ENCODE results near the gene INPP5D. TPM values are rescaled to one million over a fixed set of nuclear protein-coding genes. Genes with fewer than 3 reads are reported as not detected.

The INPP5D gene
- total and polyA plus RNA-seq, 2 donors (not counting 3 experiments of a cell fraction or from before 2014, with no cell fraction given) = 13.9 to 46.6 TPM

DNA sequence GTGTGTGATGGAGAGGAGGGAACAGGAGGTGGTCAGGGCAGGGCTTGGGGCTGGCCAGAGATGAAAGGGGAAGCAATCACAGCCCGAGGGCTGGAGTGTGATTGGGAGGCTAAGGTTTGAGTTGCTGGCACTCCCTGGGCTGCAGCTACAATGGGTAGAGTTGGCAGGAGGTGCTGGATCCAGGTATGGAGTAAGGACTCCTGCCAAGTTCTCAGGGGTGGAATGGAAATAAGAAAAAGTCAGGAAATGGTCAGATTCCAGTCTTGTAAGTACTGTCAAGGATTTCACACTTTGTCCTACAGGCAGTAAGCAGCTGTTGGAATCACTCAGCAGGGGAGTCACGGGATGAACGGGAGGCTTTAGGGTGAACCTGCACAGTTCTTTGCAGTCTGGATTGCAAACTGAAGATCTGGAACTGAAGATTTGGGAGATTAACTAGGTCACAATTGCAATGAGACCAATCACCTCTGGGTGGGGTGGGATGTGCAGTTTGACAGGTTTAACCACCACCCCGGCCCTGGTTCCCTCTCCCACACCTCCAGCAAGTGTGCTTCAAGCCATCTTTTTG lies 10.9 kb upstream of the INPP5D start:
- POLR2A ChIA-PET = no interaction called here

More for the DNA sequence above, 10.9 kb upstream of the INPP5D start:
- Histone ChIP-seq H3K79me2 (ENCODE audit: control insufficient read depth, insufficient read depth, low read length) (no peaks in the 10 kb centered on the region), H3K4me1 (ENCODE audit: control insufficient read depth, extremely low read depth, insufficient read depth, low read length) (peaks cover 4% of the 10 kb centered on the region), H2AFZ (ENCODE audit: low read depth, low read length) (no peak overlapping the region), H3K36me3 (ENCODE audit: control insufficient read depth in 2 of 2, extremely low read depth in 1 of 2, insufficient read depth in 2 of 2, low read length in 2 of 2) (no peaks in the 10 kb centered on the region), H3K9me3 (replicated peaks; ENCODE audit: control insufficient read depth, insufficient read depth, low read length) (no peaks in the 10 kb centered on the region), H4K20me1 (replicated peaks; ENCODE audit: control insufficient read depth, extremely low read depth, insufficient read depth, low read length) (no peaks in the 10 kb centered on the region), H3K9ac (replicated peaks; ENCODE audit: extremely low read depth, insufficient read depth, low read length) (no peak overlapping the region), H3K9me1 (replicated peaks; ENCODE audit: control insufficient read depth, extremely low read depth, insufficient read depth, low read length) (no peaks in the 10 kb centered on the region), H3K27me3 (ENCODE audit: control insufficient read depth in 2 of 2, insufficient read depth in 2 of 2, low read length in 2 of 2) (peaks cover 0 to 1% of the 10 kb centered on the region in 2 experiments), H3K4me2 (ENCODE audit: insufficient read depth, low read length) (no peak overlapping the region), H3K27ac (ENCODE audit: insufficient read depth, low read depth, low read length) (no peak overlapping the region), H3K4me3 (replicated peaks in 1 of 3; ENCODE audit: insufficient read depth in 1 of 3, low read depth in 1 of 3, low read length in 3 of 3) (no peak overlapping the region)
- DNase-seq (ENCODE audit: low read depth, low spot score) (no peak), FAIRE-seq (no peak)
- BruUV-seq (replicated peaks) = no TSS peak
- CTCF ChIA-PET = interaction anchor here (1.9 to 3.4 kb wide), 2 partner anchors 11 to 20 kb away, joined by 7 to 19 read pairs; partner anchors contain the start of gene INPP5D
- dilution Hi-C loops (cut with MboI; ENCODE audit: extremely low pct_ligation_motif_present, low sequenced_read_pairs) (no loop called here), intact Hi-C loops (cut with micrococcal nuclease) (no loop called here)
- TF ChIP-seq POLR2A (IDR thresholded peaks at IDR 0.05; ENCODE audit: low read depth, low read length) = no peak
- TF ChIP-seq, protein P1, sequence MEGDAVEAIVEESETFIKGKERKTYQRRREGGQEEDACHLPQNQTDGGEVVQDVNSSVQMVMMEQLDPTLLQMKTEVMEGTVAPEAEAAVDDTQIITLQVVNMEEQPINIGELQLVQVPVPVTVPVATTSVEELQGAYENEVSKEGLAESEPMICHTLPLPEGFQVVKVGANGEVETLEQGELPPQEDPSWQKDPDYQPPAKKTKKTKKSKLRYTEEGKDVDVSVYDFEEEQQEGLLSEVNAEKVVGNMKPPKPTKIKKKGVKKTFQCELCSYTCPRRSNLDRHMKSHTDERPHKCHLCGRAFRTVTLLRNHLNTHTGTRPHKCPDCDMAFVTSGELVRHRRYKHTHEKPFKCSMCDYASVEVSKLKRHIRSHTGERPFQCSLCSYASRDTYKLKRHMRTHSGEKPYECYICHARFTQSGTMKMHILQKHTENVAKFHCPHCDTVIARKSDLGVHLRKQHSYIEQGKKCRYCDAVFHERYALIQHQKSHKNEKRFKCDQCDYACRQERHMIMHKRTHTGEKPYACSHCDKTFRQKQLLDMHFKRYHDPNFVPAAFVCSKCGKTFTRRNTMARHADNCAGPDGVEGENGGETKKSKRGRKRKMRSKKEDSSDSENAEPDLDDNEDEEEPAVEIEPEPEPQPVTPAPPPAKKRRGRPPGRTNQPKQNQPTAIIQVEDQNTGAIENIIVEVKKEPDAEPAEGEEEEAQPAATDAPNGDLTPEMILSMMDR (IDR thresholded peaks at IDR 0.05; ENCODE audit: extremely low read depth in 1 of 2, insufficient read depth in 1 of 2, low read depth in 1 of 2, low read length in 2 of 2) = no peak
- TF ChIP-seq FOS (IDR thresholded peaks at IDR 0.05; ENCODE audit: borderline replicate concordance, insufficient read depth, low read length) = no peak
- no peak for TF ChIP-seq GATA2 (IDR thresholded peaks at IDR 0.05; ENCODE audit: insufficient read depth, insufficient read length, low read depth, low read length)
- no peak for TF ChIP-seq MYC (IDR thresholded peaks at IDR 0.05; ENCODE audit: low read depth, low read length)
- no peak for TF ChIP-seq POLR2AphosphoS5 (IDR thresholded peaks at IDR 0.05; ENCODE audit: insufficient read depth, low read depth, low read length)

Measured in endothelial cell of umbilical vein (primary cell).